Measurements from ENCODE around the gene ADARB2. TPM values are rescaled to one million over a fixed set of nuclear protein-coding genes. Genes with fewer than 3 reads are reported as not detected.

The ADARB2 gene
- polyA plus RNA-seq, 10 donors = 0.04 to 0.45 (median 0.28) TPM

DNA sequence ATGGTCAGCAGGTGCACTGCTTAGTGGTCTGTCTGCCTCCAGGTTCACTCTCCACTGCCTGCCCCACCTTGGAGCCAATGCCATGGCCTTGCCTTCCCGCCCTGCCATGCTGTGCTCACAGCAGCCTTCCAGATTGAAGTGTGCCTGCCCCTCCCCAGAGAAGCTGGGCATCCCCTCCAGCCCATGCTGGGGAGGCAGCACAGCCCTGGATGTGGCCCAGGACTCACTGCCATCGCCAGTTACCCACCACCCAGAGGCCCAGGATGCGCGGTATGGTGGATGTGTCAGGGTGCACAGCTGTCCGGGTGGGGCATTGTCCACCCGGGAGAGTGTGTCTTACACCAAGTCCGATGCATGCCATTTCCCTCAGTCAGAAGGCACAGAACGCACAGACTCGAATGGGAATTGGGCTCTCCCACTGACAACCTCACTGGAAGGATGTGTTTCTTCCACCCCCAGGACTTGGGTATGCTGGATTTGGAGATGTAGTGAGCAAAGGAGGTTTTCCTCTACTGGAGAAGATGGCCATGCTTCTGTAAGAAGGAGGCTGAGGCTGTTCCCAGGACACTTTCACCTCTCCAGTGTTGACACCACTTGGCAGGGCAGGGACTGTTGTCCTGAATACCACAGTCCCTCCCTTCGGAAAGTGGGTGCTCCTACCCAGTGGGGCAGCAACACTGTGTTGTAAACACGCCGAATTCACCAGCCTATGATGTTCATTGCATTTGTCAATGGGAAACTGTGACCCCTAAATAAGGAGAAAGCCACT is 122.0 kb downstream of the ADARB2 start:
- no peak for DNase-seq

DNA sequence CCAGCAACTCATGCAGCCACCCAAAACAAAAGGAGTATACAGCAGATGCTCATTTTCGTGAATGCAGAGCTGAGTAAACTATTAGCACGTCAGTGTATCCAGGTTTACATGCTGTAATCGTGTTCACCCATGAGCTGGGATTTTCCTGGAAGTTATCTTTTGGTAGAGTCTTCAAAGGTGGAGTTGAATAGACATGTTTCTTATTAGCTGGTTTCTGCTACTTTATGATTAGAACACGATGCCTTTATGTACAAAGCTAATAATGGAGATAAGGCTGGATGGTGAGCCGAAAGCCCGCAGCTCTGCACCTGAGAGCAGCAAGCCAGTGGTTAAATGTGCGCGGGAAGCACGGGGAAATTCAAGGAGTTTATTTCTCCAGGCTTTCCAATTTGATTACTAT is 123.8 kb downstream of the ADARB2 start:
- DNase-seq = no peak

DNA sequence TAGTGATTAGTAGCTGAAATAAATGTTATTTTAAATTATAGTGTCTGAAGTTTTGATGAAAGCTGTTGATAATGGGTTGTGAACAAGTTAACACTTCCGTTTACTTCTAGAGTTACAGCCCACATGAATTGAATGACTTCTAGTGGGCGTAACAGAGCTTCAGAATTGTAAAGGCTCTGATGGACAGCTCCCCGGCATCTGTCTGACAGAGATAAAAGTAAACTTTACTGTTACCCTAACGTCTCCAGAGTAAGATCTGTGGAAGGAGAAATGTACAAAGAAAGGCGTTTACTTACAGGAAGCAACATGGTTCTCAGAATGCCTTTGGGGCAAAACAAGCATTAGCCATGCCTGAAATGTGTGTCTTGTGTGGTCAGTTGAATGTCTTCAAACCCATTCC is 124.4 kb downstream of the ADARB2 start:
- no peak for DNase-seq

DNA sequence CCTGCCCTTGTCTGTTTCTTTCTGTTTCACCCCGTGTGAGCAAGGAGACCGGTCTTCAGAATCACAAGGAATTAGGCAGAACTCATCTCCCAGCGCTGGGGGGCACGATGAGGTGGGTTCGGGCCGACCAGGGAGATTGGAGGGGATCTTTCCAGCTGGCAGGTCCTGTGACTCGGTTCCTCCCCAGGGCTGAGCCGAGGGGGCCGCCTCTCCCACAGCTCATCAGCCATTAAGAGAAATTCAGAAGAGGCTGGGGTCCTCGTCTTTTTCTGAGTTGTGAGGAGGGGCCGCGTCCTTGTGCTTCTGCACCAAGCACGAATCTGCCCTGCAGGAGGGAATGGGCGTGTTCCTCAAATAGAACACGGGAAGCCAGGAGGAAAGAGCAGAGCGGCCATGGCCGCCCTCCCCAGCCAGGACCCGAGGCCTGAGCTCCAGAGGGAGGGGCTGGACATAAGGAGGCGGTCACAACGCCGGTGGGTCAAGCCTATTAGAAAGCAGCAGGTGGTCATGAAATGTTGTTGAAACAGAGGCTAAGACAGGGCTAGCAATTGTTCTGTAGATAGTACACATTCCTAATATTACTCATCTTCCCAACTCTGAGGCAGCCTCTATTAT is 125.3 kb downstream of the ADARB2 start:
- no peak for DNase-seq

DNA sequence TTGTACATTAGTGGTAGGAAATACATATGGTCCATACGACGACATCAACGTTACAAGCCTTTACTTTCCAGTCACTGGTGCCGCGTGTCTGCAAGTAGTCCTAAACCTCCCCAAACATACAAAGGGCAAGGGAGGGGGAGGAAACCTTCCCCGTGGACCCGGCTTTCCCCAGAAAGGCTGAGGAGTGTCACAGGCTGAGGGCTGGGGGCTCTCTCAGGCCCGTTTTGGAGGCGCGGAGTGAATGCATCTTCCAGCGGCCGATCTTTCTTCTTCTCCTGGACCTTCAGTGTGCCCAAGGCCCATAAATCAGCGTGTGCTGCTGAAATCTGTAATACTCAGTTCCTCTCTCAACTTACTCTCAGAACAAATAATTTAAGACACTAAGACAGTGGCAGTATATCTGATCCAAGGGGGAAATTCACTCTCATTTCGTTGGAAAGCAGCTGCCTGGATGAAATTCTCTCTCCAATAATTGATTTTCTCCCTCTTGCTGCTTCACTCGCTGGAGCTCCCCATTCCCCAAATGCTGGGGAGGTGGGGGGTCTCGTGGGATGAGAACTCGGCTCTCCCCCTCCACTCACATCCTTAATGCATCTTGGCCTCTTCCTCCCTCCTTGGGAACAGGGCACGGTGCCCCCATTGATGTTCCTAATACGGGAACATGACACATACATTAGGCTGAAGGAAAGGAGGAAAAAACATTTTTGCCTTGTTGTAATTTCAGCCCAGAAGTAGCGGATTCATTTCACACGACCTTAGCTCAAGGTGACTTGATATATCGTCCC is 126.1 kb downstream of the ADARB2 start:
- DNase-seq = no peak

DNA sequence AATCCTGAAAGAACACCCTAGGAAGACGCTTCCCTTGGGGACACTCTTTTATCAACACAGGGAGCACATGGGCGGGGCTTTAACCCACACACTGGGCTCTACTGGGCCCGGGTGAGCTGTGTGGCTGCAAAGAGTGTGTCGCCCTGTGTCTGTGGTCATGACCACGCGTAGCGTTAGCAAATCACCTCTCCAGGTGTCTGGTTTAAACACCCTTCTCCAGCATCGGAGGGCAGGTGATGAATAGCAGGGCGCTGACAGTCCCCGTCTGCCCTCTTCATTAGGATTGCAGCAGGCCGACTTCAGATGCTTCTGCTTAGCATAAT is 127.7 kb downstream of the ADARB2 start:
- DNase-seq = no peak

DNA sequence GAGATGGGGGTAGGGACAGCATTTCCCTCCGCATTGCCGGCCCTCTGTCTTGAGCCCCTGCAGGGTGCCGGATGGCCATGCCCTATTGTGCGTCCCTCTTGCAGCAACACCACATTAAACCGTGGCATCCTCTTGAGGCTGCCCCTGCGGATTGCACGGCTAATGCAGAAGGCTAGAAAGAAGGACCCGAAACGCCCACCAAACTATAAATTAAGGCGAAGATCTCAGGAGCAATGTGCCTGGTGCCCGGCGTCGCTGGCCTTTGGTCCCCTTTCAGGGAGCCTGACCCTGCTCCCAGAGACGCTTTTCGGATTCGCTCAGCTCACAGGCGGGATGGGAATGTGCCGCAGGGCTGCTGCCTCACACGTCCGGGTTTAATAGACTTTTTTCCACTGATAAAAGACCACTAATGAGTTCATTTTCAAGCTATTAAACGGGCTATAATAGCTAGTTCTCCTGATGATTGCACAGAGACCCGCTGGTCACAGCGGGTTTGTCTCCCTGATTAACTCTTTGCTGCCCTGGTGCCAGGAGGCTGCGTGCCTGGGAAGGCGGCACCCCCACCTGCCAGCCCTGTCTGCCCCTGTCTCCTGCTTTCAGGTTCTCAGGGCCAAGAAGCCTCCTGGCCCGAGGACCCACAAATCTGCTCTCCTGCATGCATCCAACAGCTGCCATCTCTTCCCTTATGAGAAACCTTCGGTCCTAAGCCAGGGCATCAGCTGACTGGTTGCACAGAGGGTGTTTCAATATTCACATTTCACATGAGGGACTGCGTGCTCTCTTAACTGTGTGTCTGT is 128.3 kb downstream of the ADARB2 start:
- no peak for DNase-seq

- DNase-seq = no peak
These were observed 128.9 kb downstream of the ADARB2 start for GRCh38 chr10:1608408-1608807.

- no peak for DNase-seq
These were observed 129.9 kb downstream of the ADARB2 start for GRCh38 chr10:1607466-1607865.

DNA sequence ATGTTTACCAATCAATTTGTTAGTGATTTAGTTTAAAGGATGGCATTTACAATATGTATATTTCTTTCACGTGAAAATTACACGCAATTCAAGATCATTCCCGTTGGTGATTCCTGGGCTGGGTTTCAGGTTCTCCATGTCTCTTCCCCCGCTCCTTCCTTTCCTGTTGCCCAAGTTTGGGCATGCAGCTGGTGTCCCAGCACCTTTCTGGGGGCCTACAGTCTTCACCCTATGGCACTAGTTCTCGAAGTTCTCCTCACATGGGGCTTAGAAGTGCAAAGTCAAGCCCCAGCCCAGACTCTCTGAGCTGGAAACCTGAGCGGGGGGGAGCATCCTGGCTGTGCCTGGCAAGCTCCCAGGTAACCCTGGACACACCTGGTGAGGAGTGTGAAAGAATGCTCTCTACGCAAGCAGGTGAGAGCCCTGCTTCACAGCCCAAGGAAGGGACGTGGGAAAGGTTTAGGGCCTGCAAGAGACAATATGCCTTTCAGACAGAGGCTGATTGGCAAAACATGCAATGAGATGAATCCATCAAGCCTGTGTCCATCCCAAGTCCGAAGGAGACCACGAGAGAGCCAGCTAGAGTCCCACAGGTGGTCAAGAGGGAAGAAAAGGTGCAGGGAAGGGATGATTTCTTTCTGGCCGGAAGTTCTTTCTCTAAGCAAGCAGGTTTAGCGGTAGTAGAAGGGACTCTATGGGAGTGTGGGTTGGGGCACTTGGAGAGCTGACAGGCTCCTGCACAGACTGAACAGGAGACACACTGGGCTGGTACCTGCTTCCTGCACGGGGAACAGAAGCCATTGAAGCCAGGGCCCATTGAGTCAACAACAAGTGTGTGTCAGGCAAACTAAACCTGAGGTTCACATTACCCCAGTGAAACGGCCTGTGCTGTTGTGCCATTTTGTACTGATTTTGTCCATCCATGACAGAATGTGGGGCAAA is 131.1 kb downstream of the ADARB2 start:
- no peak for DNase-seq

DNA sequence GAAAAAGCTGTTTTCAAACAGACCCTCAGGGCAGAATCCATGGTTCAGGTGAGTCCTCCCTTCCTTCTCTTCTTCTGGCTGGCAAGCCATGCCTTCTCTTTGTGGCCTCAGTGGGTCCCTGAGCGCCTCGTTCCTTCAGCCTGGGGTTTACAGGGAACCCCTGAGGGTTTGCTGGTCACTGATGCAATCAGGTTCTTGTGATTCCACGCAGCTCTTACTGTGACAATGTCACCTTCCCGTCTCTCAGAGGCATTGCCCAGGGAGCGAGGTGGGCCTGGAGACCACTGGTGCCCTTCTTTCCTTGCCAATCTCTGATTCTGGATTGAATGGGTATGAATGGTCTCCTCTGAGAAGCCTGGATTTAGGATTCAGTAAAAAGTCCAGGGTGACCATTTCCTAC is 132.2 kb downstream of the ADARB2 start:
- DNase-seq = no peak

DNA sequence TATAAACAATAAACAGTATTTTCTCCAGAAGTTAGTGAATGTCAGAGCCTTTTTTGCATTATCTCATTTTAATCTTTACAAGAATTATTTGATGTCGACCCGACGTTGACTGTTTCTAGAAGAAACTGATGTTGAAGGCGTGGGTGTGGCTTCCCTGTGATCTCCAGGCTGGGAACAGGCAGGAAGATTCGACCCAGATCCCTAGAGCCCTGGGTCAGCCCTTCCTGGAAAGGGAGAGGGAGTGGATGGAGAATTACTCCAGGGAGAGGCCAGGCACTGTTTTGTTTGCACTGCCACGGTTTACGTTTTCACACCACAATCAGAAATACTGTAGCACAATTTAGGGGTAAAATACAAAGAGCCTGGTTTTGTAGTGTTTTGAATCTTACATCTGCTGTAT is 133.1 kb downstream of the ADARB2 start:
- no peak for DNase-seq

GRCh38 chr10:1603181-1603580 is 134.1 kb downstream of the ADARB2 start:
- DNase-seq = no peak

DNA sequence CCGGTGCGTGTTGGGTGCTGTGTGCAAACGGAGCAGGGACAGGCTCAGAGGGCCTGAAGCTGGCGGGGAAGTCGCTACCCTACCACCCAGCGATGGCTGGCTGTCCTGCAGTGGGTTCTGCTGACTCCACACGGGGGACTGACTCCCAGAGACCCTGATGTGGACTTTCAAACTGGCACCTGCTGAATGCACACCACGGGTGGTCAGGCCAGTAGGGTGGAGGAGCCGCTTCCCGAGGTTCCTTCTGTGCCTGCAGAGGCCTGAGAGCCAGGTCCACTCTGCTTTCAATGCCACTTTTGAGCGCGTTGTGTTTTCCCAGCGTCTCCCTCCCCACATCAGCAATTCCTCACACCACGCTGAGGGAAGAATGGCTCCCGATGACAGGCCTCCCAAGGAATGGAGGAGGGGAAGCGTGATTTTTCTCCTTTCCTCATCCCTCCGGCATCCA is 135.3 kb downstream of the ADARB2 start:
- no peak for DNase-seq

- DNase-seq = peak in 1 of 3 donors; percentile 22
These were observed 135.9 kb downstream of the ADARB2 start for GRCh38 chr10:1601406-1601805.

DNA sequence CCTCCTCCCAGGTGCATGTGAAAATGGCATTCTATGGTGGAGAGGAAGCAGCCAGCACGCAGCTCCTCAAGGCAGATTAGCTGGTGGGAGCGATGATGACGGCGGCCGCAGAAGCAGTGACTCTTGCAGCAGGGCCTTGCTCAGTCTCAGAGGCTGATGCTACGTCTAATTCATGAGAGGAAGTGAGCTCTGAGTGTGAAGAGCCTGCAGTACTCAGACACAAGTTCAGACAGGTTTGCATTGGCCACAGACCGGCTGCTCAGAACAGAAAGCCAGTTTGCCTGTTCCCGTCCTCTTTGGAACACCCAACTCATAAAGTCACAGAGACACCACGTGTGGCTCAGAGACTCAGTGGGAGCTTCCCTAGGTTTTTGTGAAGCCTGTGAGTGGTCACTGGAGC is 136.5 kb downstream of the ADARB2 start:
- peak in 1 of 3 donors; percentile 21 for DNase-seq

- DNase-seq = no peak
These were observed 138.8 kb downstream of the ADARB2 start for GRCh38 chr10:1598393-1599153.

DNA sequence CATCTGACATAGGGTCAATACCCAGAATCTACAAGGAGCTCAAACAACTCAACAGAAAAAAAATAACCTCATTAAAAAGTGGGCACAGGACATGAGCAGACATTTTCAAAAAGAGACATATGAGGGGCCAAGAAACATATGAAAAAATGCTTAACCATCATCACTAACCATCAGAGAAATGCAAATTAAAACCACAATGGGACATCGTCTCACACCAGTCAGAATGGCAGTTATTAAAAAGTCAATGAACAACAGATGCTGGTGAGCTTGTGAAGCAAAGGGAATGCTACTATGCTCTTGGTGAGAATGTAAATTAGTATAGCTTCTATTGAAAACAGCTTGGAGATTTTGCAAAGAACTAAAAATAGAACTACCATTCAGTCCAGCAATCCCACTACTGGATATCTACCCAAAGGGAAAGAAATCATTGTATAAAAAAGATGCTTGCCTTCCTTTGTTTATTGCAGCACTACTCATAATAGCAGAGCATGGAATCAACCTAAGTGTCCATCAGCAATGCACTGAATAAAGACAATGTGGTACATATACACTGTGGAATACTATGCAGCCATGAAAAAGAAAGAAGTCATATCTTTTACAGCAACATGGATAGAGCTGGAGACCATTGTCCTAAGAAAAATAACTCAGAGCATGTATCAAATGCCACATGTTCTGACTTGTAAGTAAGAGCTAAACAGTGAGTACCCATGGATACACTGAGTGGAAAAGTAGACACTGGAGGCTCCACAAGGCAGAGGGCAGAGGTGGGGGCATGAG is 139.8 kb downstream of the ADARB2 start:
- no peak for DNase-seq

DNA sequence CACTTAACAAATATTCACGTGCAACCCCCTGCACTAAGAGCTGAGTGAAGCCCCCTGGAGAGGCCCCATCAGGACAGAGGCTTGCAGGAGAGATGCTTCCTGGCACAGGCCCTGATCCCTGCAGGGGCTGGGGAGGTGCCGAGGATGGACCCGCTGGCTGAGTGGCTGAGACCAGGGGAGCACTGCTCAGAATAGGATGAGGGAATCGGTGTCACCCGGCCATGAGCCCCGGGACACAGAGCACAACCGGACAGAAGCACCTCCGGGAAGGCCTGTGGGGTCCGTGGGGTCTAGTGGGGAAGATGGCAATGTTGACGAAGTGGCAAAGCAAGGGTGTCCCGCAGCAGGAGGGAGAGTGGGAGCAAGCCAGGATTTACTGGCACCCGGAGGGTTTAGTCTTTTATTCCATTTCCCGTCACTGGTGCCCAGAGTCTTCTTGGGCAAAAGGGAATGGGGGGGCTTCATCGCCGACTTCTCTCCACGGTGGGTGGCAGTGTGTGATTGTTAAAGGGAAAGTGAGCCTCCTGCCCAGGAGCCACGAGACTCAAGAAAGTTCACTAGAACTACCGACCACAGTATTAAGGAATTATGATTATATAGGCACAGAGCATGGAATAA is 140.7 kb downstream of the ADARB2 start:
- no peak for DNase-seq

Measured in muscle of back (tissue), 11 donors.